AG04450 (cell line): ENCODE data around the gene TMED6. TPM values are rescaled to one million over a fixed set of nuclear protein-coding genes. Genes with fewer than 3 reads are reported as not detected.

Experiments used
- CTCF ChIA-PET: fragments of 300-600, 350-600 bp; formaldehyde crosslinking; extraction: SDS; loops from one replicate; lab custom pipeline; 2022; ENCODE audit warnings: antibody characterized with exemption, inconsistent platforms; lab: Charles Lee
- POLR2A ChIA-PET: fragments of 350-600 bp; formaldehyde crosslinking; extraction: SDS; loops from one replicate; lab custom pipeline; 2021; ENCODE audit warnings: antibody characterized with exemption, inconsistent platforms; lab: Yijun Ruan, JAX
- DNase-seq: peaks from one replicate; pipeline ENCODE4 v3.0.0-alpha.2; 2011; ENCODE audit warnings: low read depth, low spot score
- H3K27ac ChIP-seq: one replicate; pipeline ENCODE4 v1.5.1; 2012; ENCODE audit warnings: low read depth, low read length, control low read depth
- H3K27me3 ChIP-seq: one replicate; pipeline ENCODE4 v1.6.0; 2012; ENCODE audit warnings: low read length; ENCODE audit not compliant: control insufficient read depth, insufficient read depth
- H3K4me3 ChIP-seq: 2 replicates; pipeline ENCODE4 v1.5.1; 2011; ENCODE audit warnings: mild to moderate bottlenecking, low read depth, low read length, control low read depth
- H3K9me3 ChIP-seq: 2 replicates; pipeline ENCODE4 v1.5.1; 2012; ENCODE audit warnings: low read length; ENCODE audit not compliant: control insufficient read depth, insufficient read depth
- CTCF ChIP-seq: IDR thresholded peaks from 2 replicates; pipeline ENCODE4 v1.5.1; 2011; ENCODE audit warnings: low read depth, low read length, control low read depth, inconsistent platforms
- polyA plus RNA-seq: library from polyadenylated mRNA; depleted of rRNA; stranded (reverse); fragments of >200 nt; gene quantifications from 2 replicates; pipeline ENCODE4 v1.2.3, GENCODE V29; 2011

TMED6 gene
- polyA plus RNA-seq, 1 experiment = not detected

- CTCF ChIA-PET = interaction anchor here (0.7 kb wide), 1 partner anchor 155 kb away, joined by 3 read pairs; no protein-coding TSS in a partner anchor
- no peak for TF ChIP-seq CTCF
- Histone ChIP-seq H3K4me3 (no peak overlapping the region), H3K27me3 (no peaks in the 10 kb centered on the region), H3K9me3 (no peaks in the 10 kb centered on the region; the same call in 1 of the 2 replicates), H3K27ac (no peak overlapping the region)
- POLR2A ChIA-PET = no interaction called here
- no peak for DNase-seq
These were observed 43.7 kb downstream of the TMED6 start for GRCh38 chr16:69307856-69308255.

DNA sequence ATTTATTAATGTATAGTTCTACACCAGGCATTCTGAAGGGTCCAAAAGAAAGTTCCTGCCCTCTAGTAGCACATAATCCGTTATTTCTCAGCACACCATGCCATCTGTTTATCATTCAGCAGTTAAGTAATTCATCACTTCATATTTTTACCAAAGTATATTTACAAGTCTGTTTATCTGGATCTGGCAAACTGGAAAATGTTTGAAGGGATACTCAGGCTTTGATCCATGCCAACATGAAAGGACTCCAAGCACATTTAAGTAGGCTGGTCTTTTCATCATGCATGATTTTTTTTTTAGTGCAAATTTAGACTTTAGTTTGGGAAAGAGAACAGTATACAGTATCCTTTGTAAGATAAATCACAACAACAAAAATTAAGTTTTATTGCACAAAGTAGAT is 44.5 kb downstream of the TMED6 start:
- Histone ChIP-seq H3K27ac (no peak overlapping the region), H3K4me3 (no peak overlapping the region), H3K9me3 (no peaks in the 10 kb centered on the region; the same call in 1 of the 2 replicates), H3K27me3 (no peaks in the 10 kb centered on the region)
- DNase-seq = no peak
- no peak for TF ChIP-seq CTCF
- ChIA-PET POLR2A (no interaction called here), CTCF (no interaction called here)

- no peak for TF ChIP-seq CTCF
- Histone ChIP-seq H3K4me3 (no peak overlapping the region), H3K9me3 (no peaks in the 10 kb centered on the region; the same call in 1 of the 2 replicates), H3K27ac (no peak overlapping the region), H3K27me3 (no peaks in the 10 kb centered on the region)
- ChIA-PET POLR2A (interaction anchor here (0.5 kb wide), 1 partner anchor 288 kb away, joined by 3 read pairs; no protein-coding TSS in a partner anchor), CTCF (no interaction called here)
- DNase-seq = no peak
These were observed 45.6 kb downstream of the TMED6 start for GRCh38 chr16:69306031-69306430.

- CTCF ChIA-PET = interaction anchor here (0.5 to 1.6 kb wide), 3 partner anchors 8 to 31 kb away, joined by 3 to 6 read pairs (median 6); no protein-coding TSS in a partner anchor
These were observed 49.3 kb downstream of the TMED6 start for GRCh38 chr16:69302301-69302700.

More at GRCh38 chr16:69302301-69302700, 49.3 kb downstream of the TMED6 start:
- Histone ChIP-seq H3K27me3 (no peaks in the 10 kb centered on the region), H3K9me3 (no peaks in the 10 kb centered on the region), H3K27ac (no peak overlapping the region), H3K4me3 (no peak overlapping the region)
- POLR2A ChIA-PET = interaction anchor here (0.6 kb wide), 1 partner anchor 10 kb away, joined by 3 read pairs; no protein-coding TSS in a partner anchor
- no peak for DNase-seq
- TF ChIP-seq CTCF = no peak
